Peyer's patch (tissue), 4 donors: ENCODE results near the gene BICDL2. TPM values are rescaled to one million over a fixed set of nuclear protein-coding genes. Genes with fewer than 3 reads are reported as not detected.
"Not testable (repeated sequence)": the region's sequence is repeated elsewhere in the genome, so short reads cannot be mapped to it uniquely, and the experiment has no call there.

ENCODE experiments used
- DNase-seq, 3 donors: peaks; one replicate each; pipeline ENCODE4 v3.0.0-alpha.2; 2017 to 2019
- H3K27ac ChIP-seq, 4 donors: fragments of 200-600 bp; sonication (generic); one replicate each; pipeline ENCODE4 v1.5.1; 2016 to 2019
- H3K27me3 ChIP-seq, 2 donors: fragments of 200-600 bp; sonication (generic); one replicate each; pipeline ENCODE4 v1.5.1; 2019
- H3K36me3 ChIP-seq, 3 donors: fragments of 200-600 bp; sonication (generic); one replicate each; pipeline ENCODE4 v1.5.1; 2016 to 2019
- H3K4me1 ChIP-seq, 4 donors: fragments of 200-600 bp; sonication (generic); one replicate each; pipeline ENCODE4 v1.5.1; 2016 to 2019
- H3K4me3 ChIP-seq, 4 donors: fragments of 200-600 bp; sonication (generic); 1 replicate in 3 of 4; 2 replicates in 1 of 4; pipeline ENCODE4 v1.5.1; 2016 to 2019; ENCODE audit warnings: mild to moderate bottlenecking in 1 of 4
- H3K9me3 ChIP-seq, 4 donors: fragments of 200-600 bp; sonication (generic); one replicate each; pipeline ENCODE4 v1.5.1; 2016 to 2019; ENCODE audit warnings: mild to moderate bottlenecking in 1 of 4
- POLR2A ChIP-seq, 2 donors: fragments of 450-650 bp; IDR thresholded peaks; one replicate each; pipeline ENCODE4 v1.5.1; 2017; ENCODE audit warnings: antibody characterized with exemption in 2 of 2, mild to moderate bottlenecking in 2 of 2, moderate library complexity in 2 of 2
- total RNA-seq, 4 donors: library from RNA; depleted of rRNA; stranded (reverse); fragments of >200 nt; gene quantifications; one replicate each; pipeline ENCODE4 v1.1.0, GENCODE V29; 2016
- TF ChIP-seq, protein P1 (sequence below), 6 experiments: fragments of 450-650 bp in 4 of 6; fragments of 200-600 bp in 2 of 6; sonication (generic) in 1 of 6; IDR thresholded peaks; one replicate each; pipeline ENCODE4 v1.5.1; 2017 to 2019; ENCODE audit warnings: antibody characterized with exemption in 6 of 6, mild to moderate bottlenecking in 3 of 6, moderate library complexity in 1 of 6

BICDL2 gene
- total RNA-seq, 4 donors from 2014 or later, result 44.6 to 126 (median 93.8) TPM

DNA sequence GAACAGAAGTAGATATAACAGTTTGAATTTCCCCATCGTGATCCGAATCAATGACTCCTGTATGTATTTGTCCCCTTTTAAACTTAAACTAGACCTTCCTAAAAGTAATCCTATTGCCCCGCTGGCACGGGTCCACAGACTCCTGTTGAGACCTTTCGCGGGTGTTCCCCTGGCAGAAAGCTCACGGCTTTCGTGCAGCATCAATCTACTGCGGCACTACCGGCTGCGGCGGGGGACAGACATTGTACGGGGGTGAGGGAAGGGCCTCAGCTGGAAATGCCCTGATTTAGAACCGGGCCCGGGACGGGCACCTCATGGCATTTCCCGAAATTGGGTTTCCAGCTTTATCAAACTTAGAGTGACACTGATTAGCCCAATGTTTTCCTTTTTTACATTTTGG is 43.3 kb upstream of the BICDL2 start:
- Histone ChIP-seq H3K27ac (no peak overlapping the region), H3K36me3 (no peaks in the 10 kb centered on the region), H3K4me3 (no peak overlapping the region), H3K4me1 (peaks cover 0 to 28% (median 19%) of the 10 kb centered on the region in 4 donors), H3K9me3 (peaks cover 0 to 4% (median 0%) of the 10 kb centered on the region in 4 donors), H3K27me3 (no peaks in the 10 kb centered on the region)
- no peak for DNase-seq
- TF ChIP-seq, protein P1, sequence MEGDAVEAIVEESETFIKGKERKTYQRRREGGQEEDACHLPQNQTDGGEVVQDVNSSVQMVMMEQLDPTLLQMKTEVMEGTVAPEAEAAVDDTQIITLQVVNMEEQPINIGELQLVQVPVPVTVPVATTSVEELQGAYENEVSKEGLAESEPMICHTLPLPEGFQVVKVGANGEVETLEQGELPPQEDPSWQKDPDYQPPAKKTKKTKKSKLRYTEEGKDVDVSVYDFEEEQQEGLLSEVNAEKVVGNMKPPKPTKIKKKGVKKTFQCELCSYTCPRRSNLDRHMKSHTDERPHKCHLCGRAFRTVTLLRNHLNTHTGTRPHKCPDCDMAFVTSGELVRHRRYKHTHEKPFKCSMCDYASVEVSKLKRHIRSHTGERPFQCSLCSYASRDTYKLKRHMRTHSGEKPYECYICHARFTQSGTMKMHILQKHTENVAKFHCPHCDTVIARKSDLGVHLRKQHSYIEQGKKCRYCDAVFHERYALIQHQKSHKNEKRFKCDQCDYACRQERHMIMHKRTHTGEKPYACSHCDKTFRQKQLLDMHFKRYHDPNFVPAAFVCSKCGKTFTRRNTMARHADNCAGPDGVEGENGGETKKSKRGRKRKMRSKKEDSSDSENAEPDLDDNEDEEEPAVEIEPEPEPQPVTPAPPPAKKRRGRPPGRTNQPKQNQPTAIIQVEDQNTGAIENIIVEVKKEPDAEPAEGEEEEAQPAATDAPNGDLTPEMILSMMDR (IDR thresholded peaks at IDR 0.05), result no peak
- no peak for TF ChIP-seq POLR2A (IDR thresholded peaks at IDR 0.05)

GRCh38 chr16:3076577-3076976 is 39.8 kb upstream of the BICDL2 start:
- peak in 1 of 3 donors; percentile 47 for DNase-seq
- TF ChIP-seq, protein P1 (IDR thresholded peaks at IDR 0.05), result no peak
- TF ChIP-seq POLR2A (IDR thresholded peaks at IDR 0.05), result no peak
- Histone ChIP-seq H3K27ac (peak overlapping the region; percentile 70 to 81 (median 78)), H3K4me3 (peak overlapping the region in 1 of 4 donors; percentile 22), H3K9me3 (peaks cover 0 to 4% (median 0%) of the 10 kb centered on the region in 4 donors), H3K36me3 (no peaks in the 10 kb centered on the region), H3K4me1 (peaks cover 0 to 42% (median 19%) of the 10 kb centered on the region in 4 donors), H3K27me3 (no peaks in the 10 kb centered on the region)

- not testable (repeated sequence) for H3K4me3 ChIP-seq, H3K9me3 ChIP-seq, DNase-seq, H3K36me3 ChIP-seq, H3K27me3 ChIP-seq
- Histone ChIP-seq H3K27ac (peak overlapping the region; percentile 70 to 81 (median 78)), H3K4me1 (peaks cover 0 to 42% (median 19%) of the 10 kb centered on the region in 4 donors)
These were observed 39.2 kb upstream of the BICDL2 start for GRCh38 chr16:3075946-3076345.

- H3K4me3 ChIP-seq, result peak overlapping the region in 1 of 4 donors; percentile 15
- H3K9me3 ChIP-seq, result peaks cover 0 to 4% (median 0%) of the 10 kb centered on the region in 4 donors
- no peak for TF ChIP-seq POLR2A (IDR thresholded peaks at IDR 0.05)
- TF ChIP-seq, protein P1 (IDR thresholded peaks at IDR 0.05), result no peak
- no peaks in the 10 kb centered on the region for H3K27me3 ChIP-seq
- DNase-seq, result no peak
- peaks cover 0 to 42% (median 19%) of the 10 kb centered on the region in 4 donors for H3K4me1 ChIP-seq
- no peaks in the 10 kb centered on the region for H3K36me3 ChIP-seq
- H3K27ac ChIP-seq, result peak overlapping the region; percentile 70 to 81 (median 78)
These were observed 38.8 kb upstream of the BICDL2 start for GRCh38 chr16:3075523-3075915.

- H3K27ac ChIP-seq, result peak overlapping the region; percentile 70 to 81 (median 78)
- peak in 1 of 2 donors; percentile 13 for TF ChIP-seq POLR2A (IDR thresholded peaks at IDR 0.05)
- TF ChIP-seq, protein P1 (IDR thresholded peaks at IDR 0.05), result no peak
- H3K9me3 ChIP-seq, result peaks cover 0 to 4% (median 0%) of the 10 kb centered on the region in 4 donors
- peak in 2 of 3 donors; percentile 94 for DNase-seq
- H3K4me3 ChIP-seq, result peak overlapping the region in 1 of 4 donors; percentile 15
- peaks cover 0 to 42% (median 19%) of the 10 kb centered on the region in 4 donors for H3K4me1 ChIP-seq
- no peaks in the 10 kb centered on the region for H3K27me3 ChIP-seq
- H3K36me3 ChIP-seq, result no peaks in the 10 kb centered on the region
These were observed 38.2 kb upstream of the BICDL2 start for GRCh38 chr16:3074860-3075522.

DNA sequence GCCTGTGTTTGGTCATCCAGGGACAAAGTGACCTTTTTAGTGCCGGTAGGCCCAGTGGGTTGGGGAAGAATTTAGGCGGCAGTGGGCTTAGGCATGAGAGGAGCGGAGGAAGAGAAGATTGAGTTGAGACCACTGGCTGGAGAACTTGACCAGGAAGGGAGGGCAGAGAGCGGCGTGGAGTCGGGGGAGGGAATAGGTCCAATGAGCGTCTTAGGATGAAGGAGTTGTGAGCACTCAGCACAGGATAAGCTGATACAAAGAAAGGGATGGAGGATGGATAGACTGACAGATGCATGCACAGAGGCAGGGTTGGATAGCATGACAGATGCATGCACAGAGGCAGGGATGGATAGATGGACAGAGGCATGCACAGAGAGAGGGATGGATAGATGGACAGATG is 36.7 kb upstream of the BICDL2 start:
- Histone ChIP-seq H3K4me1 (peaks cover 0 to 42% (median 19%) of the 10 kb centered on the region in 4 donors), H3K9me3 (peaks cover 0 to 4% (median 0%) of the 10 kb centered on the region in 4 donors), H3K27ac (peak overlapping the region in 2 of 4 donors; percentile 57 to 81), H3K27me3 (no peaks in the 10 kb centered on the region), H3K4me3 (no peak overlapping the region), H3K36me3 (peaks cover 0 to 10% (median 0%) of the 10 kb centered on the region in 3 donors)
- TF ChIP-seq POLR2A (IDR thresholded peaks at IDR 0.05), result no peak
- TF ChIP-seq, protein P1 (IDR thresholded peaks at IDR 0.05), result no peak
- DNase-seq, result no peak
